ENCODE results near the gene TPD52L1. TPM values are rescaled to one million over a fixed set of nuclear protein-coding genes. Genes with fewer than 3 reads are reported as not detected.

The TPD52L1 gene
- total RNA-seq, 1 donor from 2014 or later: 1.4 TPM

DNA sequence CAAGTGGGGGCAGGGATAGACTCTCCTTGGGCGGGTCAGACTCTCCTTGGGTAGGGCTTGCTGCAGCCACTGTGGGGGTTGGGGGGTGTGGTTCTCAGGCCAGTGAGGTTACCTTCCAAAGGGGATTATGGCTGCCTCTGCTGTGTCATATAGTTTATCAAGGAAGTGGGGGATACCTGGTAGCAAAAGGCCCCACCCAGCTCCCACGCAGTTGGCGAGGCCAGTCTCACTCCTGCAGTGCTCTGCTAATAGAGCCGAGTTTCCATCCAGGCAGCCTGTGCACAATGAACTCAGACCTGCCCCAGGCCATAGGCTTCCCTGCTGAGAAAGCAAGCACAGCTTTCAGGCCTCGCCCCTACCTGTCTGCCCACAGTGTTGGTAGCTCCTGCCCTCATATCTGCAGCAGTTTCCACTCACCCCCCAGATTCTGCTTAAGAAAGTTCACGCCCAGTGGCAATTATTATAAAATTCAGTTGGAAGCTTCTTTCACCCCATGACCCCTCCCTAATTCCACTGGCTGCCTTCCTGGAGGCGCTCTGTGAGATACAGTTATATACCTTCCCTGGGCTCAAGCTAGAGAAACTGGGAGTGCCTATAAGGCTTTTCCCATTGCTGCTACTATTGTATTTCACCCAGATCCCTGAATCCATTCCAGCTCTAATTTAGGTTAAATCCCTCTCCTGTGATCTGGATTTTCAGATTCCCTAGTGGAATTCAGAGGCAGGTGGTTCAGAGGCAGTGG lies 92.1 kb downstream of the TPD52L1 start:
- DNase-seq: no peak

DNA sequence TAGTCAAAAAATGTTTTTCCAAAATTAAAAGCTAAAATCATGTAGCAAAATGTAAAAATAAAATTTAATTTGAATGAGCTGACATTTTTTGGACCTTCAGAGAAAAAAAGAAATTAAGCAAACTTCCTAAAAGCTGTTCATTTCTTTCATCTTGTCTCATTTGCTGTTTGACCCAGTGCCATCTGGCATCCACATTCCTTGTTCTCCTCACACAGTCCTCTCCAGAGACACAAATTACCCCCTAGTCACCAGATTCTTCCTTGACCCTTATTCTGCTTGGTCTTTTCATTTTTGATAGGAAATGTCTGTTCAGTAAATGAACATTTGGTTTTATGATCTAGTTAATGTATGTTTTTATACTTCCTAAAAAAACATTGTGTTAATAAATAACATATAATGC lies 93.0 kb downstream of the TPD52L1 start:
- no peak for DNase-seq

DNA sequence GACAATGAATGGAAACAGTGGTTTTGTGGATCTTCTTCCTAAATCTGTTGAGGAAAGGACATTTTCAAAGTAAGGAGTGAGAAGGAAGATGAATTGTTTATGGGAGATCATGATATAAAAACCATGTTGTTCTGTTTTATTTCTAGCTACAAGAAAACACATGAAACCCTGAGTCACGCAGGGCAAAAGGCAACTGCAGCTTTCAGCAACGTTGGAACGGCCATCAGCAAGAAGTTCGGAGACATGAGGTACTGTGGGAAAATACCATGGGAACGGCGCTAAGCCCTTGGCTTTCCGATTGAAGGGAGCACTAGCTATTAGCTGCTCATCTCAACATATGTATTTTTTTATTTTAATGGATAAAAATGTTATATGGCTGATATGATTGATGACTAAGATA lies 94.6 kb downstream of the TPD52L1 start:
- DNase-seq: no peak

GRCh38 chr6:125250511-125250910 lies 96.9 kb downstream of the TPD52L1 start:
- DNase-seq: no peak

DNA sequence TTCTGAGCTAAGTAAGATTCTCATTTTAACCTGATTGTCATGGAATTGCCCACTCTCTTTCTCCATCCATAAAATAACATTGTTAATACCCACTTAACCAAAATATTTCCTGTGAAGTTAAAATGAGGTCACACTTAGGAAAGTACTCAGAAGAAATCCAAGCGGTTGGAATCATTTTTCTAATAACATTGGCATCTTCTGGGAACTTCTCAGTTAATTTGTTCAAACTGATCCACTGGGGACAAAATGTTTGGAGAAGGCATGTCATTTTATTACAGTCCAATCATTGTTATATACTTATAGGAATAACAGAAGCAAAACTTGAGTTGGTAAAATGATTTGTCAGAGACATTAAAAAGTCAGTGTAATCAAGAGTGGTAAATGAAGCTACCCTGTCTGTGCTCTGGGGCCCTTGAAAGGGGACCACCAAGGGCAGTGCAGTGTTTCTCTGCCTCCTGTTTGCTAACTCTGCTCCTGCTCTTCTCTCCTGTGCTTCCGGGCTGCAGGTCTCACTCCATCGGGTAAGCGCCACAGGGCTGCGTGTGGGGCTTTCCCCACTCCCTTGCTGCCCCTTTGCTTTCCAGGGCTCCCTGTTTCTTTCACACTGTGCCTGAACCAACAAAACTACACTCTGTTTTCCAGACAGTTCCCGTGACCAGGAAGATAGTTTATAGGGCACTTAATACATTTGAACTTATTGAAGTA lies 98.1 kb downstream of the TPD52L1 start:
- DNase-seq: no peak

GRCh38 chr6:125252891-125253290 lies 99.3 kb downstream of the TPD52L1 start:
- no peak for DNase-seq

DNA sequence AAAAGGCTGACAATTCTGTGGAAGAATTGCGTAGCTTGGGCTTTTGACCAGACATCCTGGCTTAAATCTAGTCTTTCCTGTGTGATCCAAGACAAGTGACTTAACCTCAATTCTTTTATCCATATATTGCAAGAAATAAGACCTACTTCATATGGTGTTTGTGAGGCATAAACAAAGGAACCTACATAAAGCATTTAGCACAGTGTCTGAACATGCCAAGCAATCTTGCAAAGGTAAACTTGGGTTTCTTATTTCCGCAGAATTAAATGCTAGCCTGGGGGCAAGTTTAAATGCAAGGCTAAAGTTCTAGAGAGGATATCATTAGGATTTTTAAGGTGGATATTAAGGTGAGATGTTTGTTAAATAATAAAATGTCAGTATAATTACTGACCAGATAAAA lies 100.3 kb downstream of the TPD52L1 start:
- DNase-seq: no peak

- no peak for DNase-seq
These were observed 100.7 kb downstream of the TPD52L1 start for GRCh38 chr6:125254321-125254720.

- DNase-seq: no peak
These were observed 101.6 kb downstream of the TPD52L1 start for GRCh38 chr6:125255201-125255600.

- DNase-seq: no peak
These were observed 103.8 kb downstream of the TPD52L1 start for GRCh38 chr6:125257351-125257750.

DNA sequence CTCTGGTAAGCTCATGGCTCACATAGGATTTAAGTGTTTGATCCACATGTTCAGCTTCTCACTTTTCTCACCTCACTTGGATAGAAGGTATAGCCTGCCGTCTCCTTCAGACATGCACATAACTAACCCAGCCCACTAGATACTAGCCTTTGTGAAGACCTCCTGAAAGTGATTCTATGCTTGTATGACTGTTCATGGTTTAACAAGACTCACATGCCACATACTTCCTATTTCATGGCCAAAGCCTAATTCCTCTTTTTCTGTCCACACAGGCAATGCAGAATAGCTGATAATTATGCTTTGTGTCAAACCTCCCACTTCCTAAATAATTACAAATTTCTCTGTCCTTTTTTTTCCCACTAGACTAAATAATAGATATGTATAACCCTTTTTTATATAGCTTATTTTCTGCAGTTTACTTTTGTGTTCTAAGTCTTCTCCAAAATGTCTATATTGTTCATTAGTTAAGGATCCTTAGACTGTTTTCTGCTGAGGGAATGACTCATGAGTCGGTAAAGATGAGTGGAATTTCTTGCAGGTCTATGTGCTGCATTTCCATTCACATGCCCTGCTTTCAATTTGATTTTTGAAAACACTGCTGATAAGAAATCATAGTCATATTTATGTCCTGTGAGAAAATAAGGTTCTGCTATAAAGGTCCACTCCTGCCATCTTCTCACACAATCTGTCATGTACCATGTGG lies 105.2 kb downstream of the TPD52L1 start:
- no peak for DNase-seq

- DNase-seq: no peak
These were observed 105.8 kb downstream of the TPD52L1 start for GRCh38 chr6:125259354-125259736.

GRCh38 chr6:125262016-125263013 lies 108.7 kb downstream of the TPD52L1 start:
- DNase-seq: no peak

DNA sequence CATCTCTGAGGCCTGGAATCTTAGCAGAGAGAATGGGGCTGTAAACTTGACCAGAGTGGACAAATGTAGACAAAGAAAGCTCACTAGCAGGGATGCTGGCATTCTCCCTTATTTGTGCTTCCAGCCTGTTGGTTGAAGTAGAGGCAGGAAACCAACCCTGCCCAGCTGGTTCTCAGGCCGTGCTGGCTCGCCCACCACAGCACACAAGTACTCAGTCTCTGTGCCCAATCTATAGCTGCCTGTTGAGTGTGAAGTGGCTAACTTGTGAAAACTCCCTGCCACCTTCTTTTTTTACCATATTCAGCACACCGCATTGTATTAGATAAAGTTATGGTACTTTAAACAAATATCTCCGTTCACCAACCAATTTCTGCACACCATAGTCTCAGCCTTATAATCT lies 110.9 kb downstream of the TPD52L1 start:
- no peak for DNase-seq

GRCh38 chr6:125267806-125268523 lies 114.4 kb downstream of the TPD52L1 start:
- no peak for DNase-seq

- DNase-seq: no peak
These were observed 115.2 kb downstream of the TPD52L1 start for GRCh38 chr6:125268765-125269164.

GRCh38 chr6:125269328-125269985 lies 115.9 kb downstream of the TPD52L1 start:
- DNase-seq: no peak

- no peak for DNase-seq
These were observed 116.8 kb downstream of the TPD52L1 start for GRCh38 chr6:125270380-125270779.

- DNase-seq: no peak
These were observed 118.0 kb downstream of the TPD52L1 start for GRCh38 chr6:125271486-125272159.

DNA sequence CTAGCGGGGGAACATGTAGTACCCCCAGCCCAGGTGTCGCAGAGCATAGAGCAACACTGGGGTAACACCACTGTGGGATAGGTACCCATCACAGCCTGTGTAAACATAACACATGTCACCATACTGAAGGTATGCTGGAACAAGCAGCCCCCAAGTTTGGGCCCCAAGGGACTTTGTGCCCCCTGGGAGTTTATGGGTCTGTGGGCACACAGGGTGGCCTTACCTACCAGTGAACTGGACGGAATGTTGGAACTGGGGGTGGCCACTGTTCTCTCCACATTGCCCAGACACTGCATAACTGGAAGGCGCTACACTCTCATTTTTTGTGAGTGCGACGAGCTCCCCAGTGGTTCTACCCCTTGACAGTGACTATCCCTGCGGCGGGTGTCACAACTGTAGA lies 119.7 kb downstream of the TPD52L1 start:
- no peak for DNase-seq

All from occipital lobe (tissue), 2 donors.